GM23338 (cell line): Measurements from ENCODE around the gene BCKDK. TPM values are rescaled to one million over a fixed set of nuclear protein-coding genes. Genes with fewer than 3 reads are reported as not detected.

Experiments used
- polyA plus RNA-seq: library from polyadenylated mRNA; unstranded; fragments of >200 nt; fragmentation: Nextera tagmentation; extraction: Ambion mirVana; gene quantifications from 2 replicates; pipeline ENCODE4 v1.2.1, GENCODE V29; 2016
- total RNA-seq: library from RNA; depleted of rRNA; stranded (reverse); fragments of >200 nt; shearing (Covaris generic); gene quantifications from 2 replicates; pipeline ENCODE4 v1.2.3, GENCODE V29; 2014; rRNA removed

BCKDK gene
- total and polyA plus RNA-seq, 2 experiments from 2014 or later, result 36.1 to 58.9 TPM

Other genes starting within 250 kb of the BCKDK start
- gene BCL7C, start 214.3 kb upstream of the BCKDK start, total RNA-seq, result 17.5 and 20.4 TPM in 2 replicates
- 21.8 and 22.1 TPM in 2 replicates for gene BCL7C, start 214.3 kb upstream of the BCKDK start, polyA plus RNA-seq
- 0.52 and 0.54 TPM in 2 replicates for gene CTF1, start 211.8 kb upstream of the BCKDK start, total RNA-seq
- gene CTF1, start 211.8 kb upstream of the BCKDK start, polyA plus RNA-seq, result 0.24 and 0.43 TPM in 2 replicates
- gene FBXL19, start 184.8 kb upstream of the BCKDK start, total RNA-seq, result 63.5 and 71.5 TPM in 2 replicates
- gene FBXL19, start 184.8 kb upstream of the BCKDK start, polyA plus RNA-seq, result 12.5 and 16.4 TPM in 2 replicates
- 14.9 and 15.9 TPM in 2 replicates for gene ORAI3, start 159.3 kb upstream of the BCKDK start, total RNA-seq
- 6.9 and 9.8 TPM in 2 replicates for gene ORAI3, start 159.3 kb upstream of the BCKDK start, polyA plus RNA-seq
- gene SETD1A, start 150.6 kb upstream of the BCKDK start, total RNA-seq, result 14.5 and 21.9 TPM in 2 replicates
- gene SETD1A, start 150.6 kb upstream of the BCKDK start, polyA plus RNA-seq, result 10.8 and 10.9 TPM in 2 replicates
- 6.4 and 12.2 TPM in 2 replicates for gene HSD3B7, start 123.2 kb upstream of the BCKDK start, total RNA-seq
- gene HSD3B7, start 123.2 kb upstream of the BCKDK start, polyA plus RNA-seq, result 4.3 TPM in 2 replicates
- 7.2 and 9.5 TPM in 2 replicates for gene STX1B, start 97.7 kb upstream of the BCKDK start, total RNA-seq
- 1.7 and 2.5 TPM in 2 replicates for gene STX1B, start 97.7 kb upstream of the BCKDK start, polyA plus RNA-seq
- 13.0 TPM in 2 replicates for gene STX4, start 74.8 kb upstream of the BCKDK start, total RNA-seq
- gene STX4, start 74.8 kb upstream of the BCKDK start, polyA plus RNA-seq, result 39.3 and 40.8 TPM in 2 replicates
- 13.1 and 20.6 TPM in 2 replicates for gene ZNF668, start 34.1 kb upstream of the BCKDK start, total RNA-seq
- gene ZNF668, start 34.1 kb upstream of the BCKDK start, polyA plus RNA-seq, result 6.2 and 6.5 TPM in 2 replicates
- gene ZNF646, start 34.0 kb upstream of the BCKDK start, total RNA-seq, result 19.3 and 29.3 TPM in 2 replicates
- gene ZNF646, start 34.0 kb upstream of the BCKDK start, polyA plus RNA-seq, result 5.3 and 6.3 TPM in 2 replicates
- gene PRSS53, start 19.4 kb upstream of the BCKDK start, total RNA-seq, result 1.6 and 2.7 TPM in 2 replicates
- gene PRSS53, start 19.4 kb upstream of the BCKDK start, polyA plus RNA-seq, result 0.16 and 0.36 TPM in 2 replicates
- 100 and 106 TPM in 2 replicates for gene VKORC1, start 13.6 kb upstream of the BCKDK start, total RNA-seq
- 89.6 and 96.5 TPM in 2 replicates for gene VKORC1, start 13.6 kb upstream of the BCKDK start, polyA plus RNA-seq
- 84.8 and 85.4 TPM in 2 replicates for gene KAT8, start 9.3 kb downstream of the BCKDK start, total RNA-seq
- 47.6 and 50.9 TPM in 2 replicates for gene KAT8, start 9.3 kb downstream of the BCKDK start, polyA plus RNA-seq
- 75.9 and 77.0 TPM in 2 replicates for gene PRSS8, start 27.3 kb downstream of the BCKDK start, total RNA-seq
- 59.2 and 65.3 TPM in 2 replicates for gene PRSS8, start 27.3 kb downstream of the BCKDK start, polyA plus RNA-seq
- gene PRSS36, start 41.7 kb downstream of the BCKDK start, total RNA-seq, result 1.3 and 1.4 TPM in 2 replicates
- gene PRSS36, start 41.7 kb downstream of the BCKDK start, polyA plus RNA-seq, result 0.91 and 1.4 TPM in 2 replicates
- 213 and 247 TPM in 2 replicates for gene FUS, start 71.8 kb downstream of the BCKDK start, total RNA-seq
- 528 and 553 TPM in 2 replicates for gene FUS, start 71.8 kb downstream of the BCKDK start, polyA plus RNA-seq
- 25.7 and 54.0 TPM in 2 replicates for gene PYCARD, start 94.4 kb downstream of the BCKDK start, total RNA-seq
- 53.1 and 56.7 TPM in 2 replicates for gene PYCARD, start 94.4 kb downstream of the BCKDK start, polyA plus RNA-seq
- 1.1 and 1.3 TPM in 2 replicates for gene TRIM72, start 105.7 kb downstream of the BCKDK start, total RNA-seq
- gene TRIM72, start 105.7 kb downstream of the BCKDK start, polyA plus RNA-seq, result 0.54 and 0.81 TPM in 2 replicates
- not detected in 2 replicates for gene PYDC1, start 108.7 kb downstream of the BCKDK start, total RNA-seq
- gene PYDC1, start 108.7 kb downstream of the BCKDK start, polyA plus RNA-seq, result 1.8 and 3.0 TPM in 2 replicates
- gene ITGAM, start 151.6 kb downstream of the BCKDK start, total RNA-seq, result 0.14 TPM in 1 of 2 replicates, not detected in the other
- gene ITGAM, start 151.6 kb downstream of the BCKDK start, polyA plus RNA-seq, result 0.03 and 0.52 TPM in 2 replicates
- 0.12 TPM in 1 of 2 replicates, not detected in the other for gene ITGAX, start 246.8 kb downstream of the BCKDK start, total RNA-seq
- not detected in 2 replicates for gene ITGAX, start 246.8 kb downstream of the BCKDK start, polyA plus RNA-seq